ENCODE results near the gene CFAP77. TPM values are rescaled to one million over a fixed set of nuclear protein-coding genes. Genes with fewer than 3 reads are reported as not detected.

Gene CFAP77
- polyA plus RNA-seq, 3 donors = not detected

GRCh38 chr9:132504488-132504887 is 94.5 kb downstream of the CFAP77 start:
- H3K9ac ChIP-seq (ENCODE audit: insufficient read depth, low read length, poor library complexity, severe bottlenecking) = no peak overlapping the region
- H3K9me3 Mint-ChIP-seq = no peaks in the 10 kb centered on the region
- H3K4me3 ChIP-seq (replicated peaks in 1 of 3; ENCODE audit: low read depth in 2 of 3, low read length in 3 of 3) = no peak overlapping the region
- no peaks in the 10 kb centered on the region for H4K20me1 ChIP-seq (ENCODE audit: insufficient read depth, low read length)
- peaks cover 0 to 7% of the 10 kb centered on the region in 2 donors for H3K27me3 ChIP-seq (ENCODE audit: control insufficient read depth in 2 of 2, insufficient read depth in 2 of 2, low read length in 2 of 2)
- intact Hi-C loops (cut with micrococcal nuclease) = no loop called here
- no peak overlapping the region for H3K4me3 Mint-ChIP-seq
- H3K36me3 Mint-ChIP-seq = no peaks in the 10 kb centered on the region
- no peak overlapping the region for H3K27ac ChIP-seq (ENCODE audit: low read depth in 1 of 2, low read length in 2 of 2)
- H3K79me2 ChIP-seq (ENCODE audit: insufficient read depth, low read length) = no peaks in the 10 kb centered on the region
- no peaks in the 10 kb centered on the region for H3K36me3 ChIP-seq (replicated peaks in 1 of 2; ENCODE audit: control insufficient read depth in 1 of 2, insufficient read depth in 2 of 2, low read length in 2 of 2)
- H3K27me3 Mint-ChIP-seq (ENCODE audit: low read depth in 3 of 3) = peaks cover 14 to 22% (median 17%) of the 10 kb centered on the region in 3 donors
- no peak for DNase-seq
- no peak overlapping the region for H3K4me2 ChIP-seq (replicated peaks; ENCODE audit: extremely low read depth, low read length, poor library complexity, severe bottlenecking)
- no peak for TF ChIP-seq CTCF (IDR thresholded peaks at IDR 0.05)
- peaks cover 13 to 14% of the 10 kb centered on the region in 2 donors for H3K4me1 ChIP-seq (ENCODE audit: control insufficient read depth in 1 of 2, insufficient read depth in 2 of 2, low read length in 2 of 2)
- peaks cover 15% of the 10 kb centered on the region for H3K4me1 Mint-ChIP-seq
- 100% methylated on average over 1 of the region's 9 CpGs for WGBS (ENCODE audit: insufficient coverage)
- no peak overlapping the region for H2AFZ ChIP-seq (ENCODE audit: insufficient read depth, low read depth, low read length, poor library complexity, severe bottlenecking)
- no peak overlapping the region for H3K27ac Mint-ChIP-seq
- no peaks in the 10 kb centered on the region for H3K9me3 ChIP-seq (replicated peaks in 1 of 2; ENCODE audit: control insufficient read depth in 1 of 2, insufficient read depth in 1 of 2, low read length in 2 of 2)

GRCh38 chr9:132505991-132506655 is 96.1 kb downstream of the CFAP77 start:
- Mint-ChIP-seq H3K36me3 (no peaks in the 10 kb centered on the region), H3K9me3 (no peaks in the 10 kb centered on the region), H3K27ac (no peak overlapping the region), H3K4me1 (peaks cover 15% of the 10 kb centered on the region), H3K27me3 (ENCODE audit: low read depth in 3 of 3) (peaks cover 12 to 22% (median 17%) of the 10 kb centered on the region in 3 donors), H3K4me3 (no peak overlapping the region)
- DNase-seq = no peak
- no peak for TF ChIP-seq CTCF (IDR thresholded peaks at IDR 0.05)
- Histone ChIP-seq H3K9ac (ENCODE audit: insufficient read depth, low read length, poor library complexity, severe bottlenecking) (no peak overlapping the region), H3K27me3 (ENCODE audit: control insufficient read depth in 2 of 2, insufficient read depth in 2 of 2, low read length in 2 of 2) (peaks cover 0 to 7% of the 10 kb centered on the region in 2 donors), H3K36me3 (replicated peaks in 1 of 2; ENCODE audit: control insufficient read depth in 1 of 2, insufficient read depth in 2 of 2, low read length in 2 of 2) (no peaks in the 10 kb centered on the region), H3K9me3 (replicated peaks in 1 of 2; ENCODE audit: control insufficient read depth in 1 of 2, insufficient read depth in 1 of 2, low read length in 2 of 2) (no peaks in the 10 kb centered on the region), H3K4me1 (ENCODE audit: control insufficient read depth in 1 of 2, insufficient read depth in 2 of 2, low read length in 2 of 2) (peaks cover 13 to 14% of the 10 kb centered on the region in 2 donors), H3K79me2 (ENCODE audit: insufficient read depth, low read length) (no peaks in the 10 kb centered on the region), H2AFZ (ENCODE audit: insufficient read depth, low read depth, low read length, poor library complexity, severe bottlenecking) (no peak overlapping the region), H3K4me3 (replicated peaks in 1 of 3; ENCODE audit: low read depth in 2 of 3, low read length in 3 of 3) (no peak overlapping the region), H3K4me2 (replicated peaks; ENCODE audit: extremely low read depth, low read length, poor library complexity, severe bottlenecking) (no peak overlapping the region), H4K20me1 (ENCODE audit: insufficient read depth, low read length) (no peaks in the 10 kb centered on the region), H3K27ac (ENCODE audit: low read depth in 1 of 2, low read length in 2 of 2) (no peak overlapping the region)
- 86% methylated on average over 12 of the region's 17 CpGs for whole genome bisulfite sequencing (ENCODE audit: insufficient coverage)
- intact Hi-C loops (cut with micrococcal nuclease) = no loop called here
